NCI-H69 (cell line): Measurements from ENCODE around the gene SLC25A1.

Experiments used
- DNase-seq: peaks from one replicate; lab custom pipeline; 2025; lab: John Stamatoyannopoulos, UW

The SLC25A1 gene

GRCh38 chr22:19137384-19138216 is 40.9 kb downstream of the SLC25A1 start:
- no peak for DNase-seq

DNA sequence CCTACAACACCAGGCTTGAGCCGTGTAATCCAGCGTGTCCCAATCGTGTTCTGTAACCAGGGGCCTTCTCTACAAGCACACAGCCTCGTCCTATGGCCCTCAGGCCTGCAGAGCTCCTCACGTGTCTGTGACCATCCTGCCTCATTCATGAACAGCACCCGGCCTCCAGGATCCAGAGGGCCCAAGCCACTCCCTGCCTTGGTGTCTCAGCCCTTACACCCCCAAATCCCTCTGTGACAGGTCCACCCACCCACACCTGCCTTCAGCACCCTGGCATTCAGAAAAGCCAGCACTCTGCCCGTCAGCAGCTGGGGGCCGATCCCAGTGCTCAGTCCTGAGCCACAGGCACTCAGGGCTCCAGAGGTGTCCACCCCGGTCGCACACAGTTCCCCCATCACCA is 41.6 kb downstream of the SLC25A1 start:
- DNase-seq, result no peak

- DNase-seq, result no peak
Observed at GRCh38 chr22:19134874-19135273, 43.7 kb downstream of the SLC25A1 start.

DNA sequence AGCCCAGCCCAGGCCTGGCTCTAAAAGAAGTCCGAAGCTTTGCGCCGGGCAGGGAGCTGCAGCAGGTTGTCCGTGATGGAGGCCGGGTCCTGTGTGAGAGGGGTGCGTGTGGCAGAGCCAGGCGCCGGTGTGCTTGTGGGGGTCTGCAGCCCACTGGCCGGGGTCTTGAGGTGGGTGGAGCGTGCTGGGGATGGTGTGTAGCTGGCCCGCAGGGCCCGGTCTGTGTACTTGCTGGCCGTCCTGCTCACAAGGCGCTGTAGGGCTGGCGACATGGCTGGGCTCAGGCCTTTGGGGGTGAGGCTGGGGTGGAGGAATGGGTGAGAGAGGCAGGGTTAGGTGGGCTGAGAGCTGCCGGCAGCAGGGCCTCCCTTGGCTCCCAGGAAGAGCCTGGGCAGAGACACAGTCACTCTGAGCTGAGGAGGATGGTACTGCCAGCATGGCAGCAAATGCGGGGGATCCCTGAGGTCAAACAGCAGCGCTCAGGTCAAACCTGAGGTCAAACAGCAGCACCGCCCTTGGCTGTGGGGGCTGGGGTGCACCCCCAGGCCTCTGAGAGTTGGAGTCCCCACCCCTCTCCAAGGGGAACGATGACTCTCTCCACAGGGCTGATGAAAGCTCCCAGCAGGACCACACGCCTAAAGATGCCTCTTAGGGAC is 44.2 kb downstream of the SLC25A1 start:
- no peak for DNase-seq

DNA sequence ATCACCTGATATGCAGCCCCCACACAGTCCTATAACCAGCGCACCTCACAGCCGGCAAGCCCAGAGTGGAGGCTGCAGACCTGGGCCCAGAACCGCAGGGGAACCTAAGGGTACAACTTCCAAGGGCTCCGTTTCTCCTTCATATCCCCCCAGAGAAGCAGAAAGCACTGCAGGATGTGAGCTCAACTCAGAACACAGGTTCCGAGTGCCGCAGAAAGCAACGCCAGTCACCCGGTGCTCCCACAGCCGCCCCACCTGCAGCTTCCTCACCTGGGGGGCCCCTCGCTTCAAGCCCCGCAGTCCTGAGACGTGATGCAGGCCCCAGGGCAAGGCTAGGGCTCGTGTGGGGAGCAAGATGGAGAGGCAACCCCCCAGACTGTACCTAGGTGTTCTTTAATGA is 45.0 kb downstream of the SLC25A1 start:
- DNase-seq, result no peak

DNA sequence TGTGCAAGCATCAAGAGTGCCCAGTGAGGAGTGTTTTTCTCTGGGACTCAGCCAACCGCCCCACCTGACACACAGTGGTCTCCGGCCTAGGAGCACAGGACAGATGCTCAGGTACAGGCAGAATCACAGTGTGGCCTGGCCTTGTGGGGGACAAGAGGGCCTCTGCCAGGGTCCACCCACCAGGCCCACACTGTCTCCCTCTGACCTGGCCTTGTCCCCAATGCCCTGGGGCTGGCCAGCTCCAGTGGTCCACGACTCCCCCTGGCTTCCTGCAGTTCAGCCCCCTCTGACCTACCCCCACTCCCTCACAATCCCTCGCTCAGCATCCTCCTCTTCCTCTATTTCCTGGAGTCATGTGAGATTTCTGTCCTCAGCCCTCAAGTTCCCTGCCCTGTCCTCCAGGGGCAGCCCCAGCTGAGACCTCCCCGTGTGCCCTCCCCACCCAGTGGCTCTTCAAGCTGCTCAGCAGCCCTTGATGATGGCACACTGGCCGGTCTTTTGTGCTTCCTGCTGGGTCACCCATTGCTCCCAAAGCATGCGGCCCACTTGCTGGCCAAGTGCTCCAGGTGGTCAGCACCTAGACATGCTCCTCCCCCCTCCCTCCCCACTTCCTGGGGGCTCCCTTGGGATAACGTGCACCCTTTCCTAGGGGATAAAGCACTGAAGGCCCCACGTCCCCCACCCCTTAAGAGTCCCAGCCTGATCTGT is 45.7 kb downstream of the SLC25A1 start:
- DNase-seq, result no peak

- DNase-seq, result no peak
Observed at GRCh38 chr22:19132153-19132552, 46.4 kb downstream of the SLC25A1 start.

DNA sequence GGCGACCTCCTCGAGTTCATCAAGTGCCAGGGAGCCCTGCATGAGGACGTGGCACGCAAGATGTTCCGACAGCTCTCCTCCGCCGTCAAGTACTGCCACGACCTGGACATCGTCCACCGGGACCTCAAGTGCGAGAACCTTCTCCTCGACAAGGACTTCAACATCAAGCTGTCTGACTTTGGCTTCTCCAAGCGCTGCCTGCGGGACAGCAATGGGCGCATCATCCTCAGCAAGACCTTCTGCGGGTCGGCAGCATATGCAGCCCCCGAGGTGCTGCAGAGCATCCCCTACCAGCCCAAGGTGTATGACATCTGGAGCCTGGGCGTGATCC is 46.9 kb downstream of the SLC25A1 start:
- no peak for DNase-seq

- DNase-seq, result no peak
Observed at GRCh38 chr22:19130959-19131684, 47.4 kb downstream of the SLC25A1 start, which contains the start of gene TSSK2. TSSK2 (plus strand) TSS chr22:19131308; CDS start chr22:19131400, 92 bp downstream.

DNA sequence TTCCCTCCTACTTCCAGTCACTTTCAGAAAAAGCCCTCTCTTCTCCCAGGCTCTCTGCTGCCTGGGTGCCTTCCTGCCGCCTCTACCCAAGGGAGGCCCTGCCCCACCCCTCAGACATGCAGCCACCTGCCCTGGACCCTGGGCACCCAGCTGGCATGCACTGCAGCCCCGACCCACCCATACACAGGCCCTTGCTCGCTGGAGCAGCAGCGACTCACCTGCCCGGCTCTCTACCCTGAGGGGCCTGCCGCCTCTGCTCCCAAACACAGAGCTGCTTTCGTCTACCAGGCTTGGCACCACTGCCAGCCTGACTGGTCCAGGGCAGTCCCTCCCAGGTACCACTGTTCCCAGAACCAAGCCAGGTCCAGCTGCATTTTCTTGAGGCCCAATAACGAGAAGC is 48.7 kb downstream of the SLC25A1 start:
- DNase-seq, result no peak

DNA sequence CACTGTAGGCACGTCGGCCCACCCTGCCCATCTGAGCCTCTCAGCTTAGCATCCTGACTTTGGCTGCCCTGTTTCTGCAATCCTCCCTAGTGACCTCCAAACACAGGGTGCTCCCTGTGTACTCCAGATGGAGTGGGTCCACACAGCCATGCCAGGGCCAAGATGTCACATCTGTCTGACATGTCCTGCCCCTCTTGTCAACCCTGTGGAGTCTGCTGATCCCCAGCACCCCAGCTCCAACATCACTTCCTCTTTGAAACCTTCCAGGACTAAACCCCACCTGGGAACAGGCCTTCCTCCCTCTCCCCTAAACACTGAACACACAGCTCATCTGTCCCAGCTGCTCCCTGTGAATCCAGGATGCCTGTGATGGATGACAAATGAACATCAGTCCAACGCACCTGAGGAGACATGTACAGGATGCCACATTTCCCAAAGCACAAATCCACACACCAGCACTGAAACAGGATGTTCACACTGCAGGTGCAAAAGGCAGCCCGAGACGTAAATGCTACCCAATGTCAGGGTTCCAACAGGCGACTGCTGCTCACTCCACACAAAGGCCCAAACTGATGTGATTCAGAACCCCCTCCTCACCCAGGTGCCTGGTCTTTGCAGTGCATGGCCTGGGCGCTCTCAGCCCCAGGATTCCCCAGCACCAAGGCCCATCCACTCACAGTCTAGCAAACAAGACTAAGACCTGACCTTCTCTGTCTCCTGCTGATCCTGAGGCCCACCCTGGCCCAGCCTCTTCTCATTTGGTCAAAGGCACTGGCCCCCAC is 49.4 kb downstream of the SLC25A1 start:
- no peak for DNase-seq

GRCh38 chr22:19128009-19128401 is 50.5 kb downstream of the SLC25A1 start:
- no peak for DNase-seq

DNA sequence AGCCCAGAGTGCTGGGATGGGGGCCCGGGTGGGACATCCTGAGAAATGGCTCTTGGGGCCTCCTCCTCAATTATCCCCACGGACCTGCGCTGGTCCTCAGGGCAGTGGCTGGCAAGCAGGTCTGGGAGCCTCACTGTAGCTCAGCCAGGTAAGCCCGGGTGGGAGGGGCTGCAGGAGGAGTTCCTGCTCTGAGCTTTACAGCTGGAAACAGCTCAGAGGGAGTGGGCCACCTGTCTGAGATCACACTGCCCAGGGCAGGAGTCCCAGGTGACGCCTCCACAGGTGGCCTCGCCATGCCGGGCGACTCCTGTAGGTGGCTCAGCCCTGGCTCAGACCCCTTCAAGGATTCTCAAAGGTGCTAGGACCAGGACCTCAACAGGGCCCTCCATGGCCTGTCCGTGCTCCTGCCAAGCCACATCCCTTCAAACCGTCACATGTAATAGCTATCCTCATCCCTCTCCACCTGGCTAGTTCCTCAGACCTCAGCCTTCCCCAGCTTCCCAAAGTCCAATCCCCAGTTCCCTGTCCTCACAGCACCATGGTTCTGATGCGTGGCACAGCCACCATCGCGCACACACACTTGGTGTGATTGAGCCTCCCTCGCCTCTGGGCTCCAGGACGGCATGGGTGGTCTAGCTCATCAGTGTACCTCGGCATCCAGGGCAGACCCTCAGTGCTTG is 51.1 kb downstream of the SLC25A1 start:
- peak; percentile 41 for DNase-seq

DNA sequence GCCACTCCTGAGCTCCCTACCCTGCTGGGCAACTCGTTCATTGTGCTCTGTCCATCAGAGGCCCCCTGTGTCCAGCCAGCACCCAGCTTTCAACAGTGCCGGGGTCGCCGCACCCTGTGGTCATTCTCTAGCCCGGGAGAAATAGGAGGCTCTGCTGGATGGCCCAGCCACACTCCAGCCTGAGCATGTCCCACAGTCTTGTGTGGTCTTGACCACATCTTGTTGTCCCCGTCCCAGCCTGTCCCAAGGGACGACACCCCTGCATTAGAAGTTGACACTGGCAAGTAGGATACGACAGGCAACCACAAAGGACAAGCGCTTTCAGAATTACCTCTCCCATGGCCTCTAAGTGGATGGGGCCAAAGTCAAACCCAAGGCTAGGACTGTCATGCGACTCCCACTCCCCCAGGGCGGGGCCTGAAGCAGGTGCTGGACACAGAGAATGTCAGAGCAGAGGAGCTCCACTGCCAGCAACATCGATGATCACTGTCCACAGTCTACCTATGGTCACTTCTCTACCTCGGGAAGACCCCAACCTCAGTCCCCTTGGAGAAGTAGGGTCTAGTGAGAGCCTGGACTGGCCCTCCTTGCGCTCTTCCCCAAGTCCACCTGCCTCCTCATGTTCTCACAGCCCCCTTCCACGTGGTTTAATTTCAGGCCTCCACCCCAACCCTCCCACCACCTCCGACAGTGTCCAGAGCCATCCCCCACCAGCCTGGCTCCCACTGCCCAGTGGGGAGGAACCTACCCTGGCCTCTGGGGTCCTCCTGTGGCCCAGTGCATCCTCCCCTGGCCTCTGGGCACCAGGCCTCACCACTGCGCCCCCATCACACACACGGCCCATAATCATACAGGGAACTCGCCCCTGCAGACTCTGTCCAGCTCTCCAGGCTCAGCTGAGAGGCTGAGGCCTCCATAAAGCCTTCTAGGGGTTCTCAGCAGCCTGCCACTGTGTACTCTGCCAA is 51.9 kb downstream of the SLC25A1 start:
- no peak for DNase-seq
